Measurements from ENCODE around the gene ABCC2.

Gene ABCC2

DNA sequence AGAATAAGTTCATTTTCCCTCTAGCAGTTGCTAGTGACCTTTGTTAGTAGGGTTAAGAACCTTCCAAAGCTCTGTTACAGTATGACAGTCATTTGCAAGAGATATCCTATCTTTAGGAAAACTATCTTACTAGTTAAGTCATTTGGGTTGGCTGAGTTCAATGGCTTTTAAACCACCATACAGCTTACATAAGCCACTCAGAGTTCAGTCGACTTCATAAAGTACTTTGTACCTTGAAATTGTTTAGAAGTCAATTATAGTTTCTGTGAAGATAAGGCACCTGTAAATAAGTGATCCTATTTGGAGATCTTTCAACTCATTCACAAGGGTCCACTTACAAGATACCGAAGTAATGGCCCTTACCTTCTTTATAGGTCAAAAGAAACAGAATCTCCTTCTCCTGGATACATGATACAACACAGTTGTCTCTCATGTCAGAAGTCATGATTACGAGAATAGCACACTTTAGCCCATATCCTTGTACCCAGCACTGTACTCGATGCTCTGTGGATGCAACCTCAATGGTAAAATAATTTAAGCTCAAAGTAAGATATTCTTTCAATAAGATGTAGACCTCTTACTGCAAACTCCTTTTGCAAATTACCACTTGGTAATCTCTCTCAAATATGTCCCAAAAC, 11.9 kb upstream of the ABCC2 start:
- DNase-seq (ENCODE audit: low read depth, low spot score) = no peak
- H3K9ac ChIP-seq (ENCODE audit: insufficient read length, low read depth) = no peak overlapping the region
- H3K36me3 ChIP-seq (ENCODE audit: insufficient read depth, insufficient read length, low read length) = no peaks in the 10 kb centered on the region
- no peak overlapping the region for H3K4me3 ChIP-seq (ENCODE audit: insufficient read length, low read depth)
- H3K27me3 ChIP-seq (ENCODE audit: insufficient read depth, insufficient read length) = no peaks in the 10 kb centered on the region
- H3K9me3 ChIP-seq (ENCODE audit: insufficient read depth, low read length) = no peaks in the 10 kb centered on the region
- H3K4me1 ChIP-seq (ENCODE audit: insufficient read depth, insufficient read length) = no peaks in the 10 kb centered on the region
- no peak for TF ChIP-seq YY1 (IDR thresholded peaks at IDR 0.05; ENCODE audit: insufficient read depth, insufficient read length)

DNA sequence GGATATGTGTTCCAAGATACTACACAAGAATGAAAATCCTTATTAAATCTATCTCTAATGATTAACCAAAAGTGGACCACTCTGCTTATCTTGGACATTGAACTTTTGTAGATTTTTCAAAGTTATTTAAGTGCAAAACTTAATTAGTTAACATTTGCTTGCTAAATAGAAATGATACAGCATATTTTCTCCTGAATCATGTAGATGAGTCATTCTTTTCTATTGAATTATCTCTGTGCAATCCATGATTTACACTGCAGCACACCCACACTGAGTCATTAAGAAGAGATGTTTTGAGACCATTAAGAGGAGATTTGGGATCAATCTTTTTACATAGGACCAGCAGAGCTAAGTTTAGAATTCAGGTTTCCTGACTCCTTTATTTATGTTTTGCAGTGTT, 6.6 kb upstream of the ABCC2 start:
- DNase-seq (ENCODE audit: low read depth, low spot score) = no peak
- TF ChIP-seq YY1 (IDR thresholded peaks at IDR 0.05; ENCODE audit: insufficient read depth, insufficient read length) (no peak), ZNF274 (IDR thresholded peaks at IDR 0.05; ENCODE audit: low read depth, low read length) (no peak), SUZ12 (IDR thresholded peaks at IDR 0.05; ENCODE audit: extremely low read depth, insufficient read depth, insufficient read length) (no peak)
- H3K36me3 ChIP-seq (ENCODE audit: insufficient read depth, insufficient read length, low read length) = no peaks in the 10 kb centered on the region
- no peak overlapping the region for H3K4me3 ChIP-seq (ENCODE audit: insufficient read length, low read depth)
- H3K27me3 ChIP-seq (ENCODE audit: insufficient read depth, insufficient read length) = no peaks in the 10 kb centered on the region
- no peaks in the 10 kb centered on the region for H3K9me3 ChIP-seq (ENCODE audit: insufficient read depth, low read length)
- no peaks in the 10 kb centered on the region for H3K4me1 ChIP-seq (ENCODE audit: insufficient read depth, insufficient read length)
- H3K9ac ChIP-seq (ENCODE audit: insufficient read length, low read depth) = no peak overlapping the region

DNA sequence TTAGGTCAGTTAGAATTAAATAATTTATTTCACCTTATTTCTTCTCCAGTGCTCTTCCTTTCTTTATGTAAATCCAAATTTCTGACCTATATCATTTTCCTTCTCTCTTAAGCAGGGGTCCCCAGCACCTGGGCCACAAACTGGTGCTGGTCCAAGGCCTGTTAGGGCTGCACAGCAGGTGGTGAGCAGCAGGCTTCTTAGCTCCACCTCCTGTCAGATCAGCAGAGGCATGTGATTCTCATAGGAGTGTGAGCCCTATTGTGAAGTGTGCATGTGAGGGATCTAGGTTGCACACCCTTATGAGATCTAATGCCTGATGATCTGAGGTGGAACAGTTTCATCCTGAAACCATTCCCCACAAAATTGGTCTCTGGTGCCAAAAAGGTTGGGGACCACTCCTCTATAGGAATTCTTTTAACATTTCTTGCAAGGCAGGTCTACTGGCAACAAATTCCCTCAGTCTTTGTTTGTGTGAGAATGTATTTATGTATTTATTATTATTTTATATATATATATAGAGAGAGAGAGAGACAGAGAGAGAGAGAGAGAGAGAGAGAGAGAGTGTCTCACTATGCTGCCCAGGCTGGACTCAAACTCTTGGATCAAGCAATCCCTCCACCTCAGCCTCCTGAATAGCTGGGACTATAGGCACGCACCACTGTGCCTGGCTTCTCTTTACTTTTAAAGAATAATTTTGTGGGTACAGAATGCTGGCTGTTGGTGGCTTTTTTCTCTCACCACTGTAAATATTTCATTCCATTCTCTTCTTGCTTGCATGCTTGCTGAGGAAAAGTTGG, 4.3 kb upstream of the ABCC2 start:
- H3K27me3 ChIP-seq (ENCODE audit: insufficient read depth, insufficient read length) = no peaks in the 10 kb centered on the region
- DNase-seq (ENCODE audit: low read depth, low spot score) = no peak
- H3K4me1 ChIP-seq (ENCODE audit: insufficient read depth, insufficient read length) = no peaks in the 10 kb centered on the region
- H3K9me3 ChIP-seq (ENCODE audit: insufficient read depth, low read length) = no peaks in the 10 kb centered on the region
- no peak overlapping the region for H3K9ac ChIP-seq (ENCODE audit: insufficient read length, low read depth)
- no peaks in the 10 kb centered on the region for H3K36me3 ChIP-seq (ENCODE audit: insufficient read depth, insufficient read length, low read length)
- TF ChIP-seq SUZ12 (IDR thresholded peaks at IDR 0.05; ENCODE audit: extremely low read depth, insufficient read depth, insufficient read length) (no peak), YY1 (IDR thresholded peaks at IDR 0.05; ENCODE audit: insufficient read depth, insufficient read length) (no peak), ZNF274 (IDR thresholded peaks at IDR 0.05; ENCODE audit: low read depth, low read length) (no peak)
- no peak overlapping the region for H3K4me3 ChIP-seq (ENCODE audit: insufficient read length, low read depth)

DNA sequence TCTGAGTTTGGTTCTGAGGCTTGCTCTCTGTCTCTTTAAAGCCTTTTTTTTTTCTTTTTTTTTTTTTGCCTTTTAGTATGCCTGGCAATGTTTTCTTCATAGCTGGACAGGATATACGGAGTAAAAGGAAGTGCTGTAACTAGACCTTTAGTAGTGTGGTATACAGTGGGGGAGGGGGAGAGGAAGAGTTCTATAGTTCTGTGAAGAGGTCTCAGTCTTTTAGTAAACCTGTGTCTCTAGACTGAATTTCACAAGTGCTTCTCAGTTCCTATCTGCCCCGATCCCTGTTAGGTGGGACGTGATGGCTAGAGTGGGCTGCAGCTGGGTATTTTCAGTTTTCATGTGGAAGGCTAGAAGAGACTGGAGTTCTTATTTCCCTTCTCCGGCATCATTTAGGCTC, 3.1 kb upstream of the ABCC2 start:
- Histone ChIP-seq H3K36me3 (ENCODE audit: insufficient read depth, insufficient read length, low read length) (no peaks in the 10 kb centered on the region), H3K27me3 (ENCODE audit: insufficient read depth, insufficient read length) (no peaks in the 10 kb centered on the region), H3K4me1 (ENCODE audit: insufficient read depth, insufficient read length) (no peaks in the 10 kb centered on the region), H3K9me3 (ENCODE audit: insufficient read depth, low read length) (no peaks in the 10 kb centered on the region), H3K4me3 (ENCODE audit: insufficient read length, low read depth) (no peak overlapping the region), H3K9ac (ENCODE audit: insufficient read length, low read depth) (no peak overlapping the region)
- no peak for DNase-seq (ENCODE audit: low read depth, low spot score)
- no peak for TF ChIP-seq SUZ12 (IDR thresholded peaks at IDR 0.05; ENCODE audit: extremely low read depth, insufficient read depth, insufficient read length)
- TF ChIP-seq ZNF274 (IDR thresholded peaks at IDR 0.05; ENCODE audit: low read depth, low read length) = no peak
- no peak for TF ChIP-seq YY1 (IDR thresholded peaks at IDR 0.05; ENCODE audit: insufficient read depth, insufficient read length)

DNA sequence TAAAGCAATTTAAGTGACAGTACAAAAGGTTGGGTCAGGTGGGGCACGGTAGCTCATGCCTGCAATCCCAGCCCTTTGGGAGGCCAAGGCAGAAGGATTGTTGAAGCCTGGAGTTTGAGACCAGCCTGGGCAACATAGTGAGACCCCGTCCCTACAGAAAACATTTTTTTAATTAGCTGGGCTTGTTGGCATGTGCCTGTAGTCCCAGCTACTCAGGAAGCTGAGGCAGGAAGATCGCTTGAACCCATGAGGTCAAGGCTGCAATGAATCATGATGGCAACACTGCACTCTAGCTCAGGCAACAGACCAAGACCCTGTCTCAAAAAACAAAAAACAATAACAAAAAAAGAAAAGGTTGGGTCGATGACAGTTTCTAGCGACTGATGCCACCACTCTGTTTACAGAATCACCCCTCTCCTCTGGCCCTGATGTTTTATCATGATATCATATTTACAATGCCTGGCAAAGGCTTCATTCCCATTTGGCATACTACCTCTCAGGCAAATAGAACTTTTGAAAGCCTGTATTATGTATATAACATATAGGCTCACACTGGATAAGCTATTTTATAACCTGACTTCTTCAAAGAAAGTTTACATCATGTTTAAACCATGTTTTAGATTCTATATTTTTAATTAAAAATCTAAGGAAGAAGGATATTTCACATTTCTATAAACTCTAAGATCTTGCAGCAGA, 558 bp upstream of the ABCC2 start:
- DNase-seq (ENCODE audit: low read depth, low spot score) = no peak
- Histone ChIP-seq H3K27me3 (ENCODE audit: insufficient read depth, insufficient read length) (no peaks in the 10 kb centered on the region), H3K9me3 (ENCODE audit: insufficient read depth, low read length) (no peaks in the 10 kb centered on the region), H3K4me1 (ENCODE audit: insufficient read depth, insufficient read length) (no peaks in the 10 kb centered on the region), H3K4me3 (ENCODE audit: insufficient read length, low read depth) (no peak overlapping the region), H3K36me3 (ENCODE audit: insufficient read depth, insufficient read length, low read length) (no peaks in the 10 kb centered on the region), H3K9ac (ENCODE audit: insufficient read length, low read depth) (no peak overlapping the region)
- TF ChIP-seq SUZ12 (IDR thresholded peaks at IDR 0.05; ENCODE audit: extremely low read depth, insufficient read depth, insufficient read length) (no peak), ZNF274 (IDR thresholded peaks at IDR 0.05; ENCODE audit: low read depth, low read length) (no peak), YY1 (IDR thresholded peaks at IDR 0.05; ENCODE audit: insufficient read depth, insufficient read length) (no peak)

DNA sequence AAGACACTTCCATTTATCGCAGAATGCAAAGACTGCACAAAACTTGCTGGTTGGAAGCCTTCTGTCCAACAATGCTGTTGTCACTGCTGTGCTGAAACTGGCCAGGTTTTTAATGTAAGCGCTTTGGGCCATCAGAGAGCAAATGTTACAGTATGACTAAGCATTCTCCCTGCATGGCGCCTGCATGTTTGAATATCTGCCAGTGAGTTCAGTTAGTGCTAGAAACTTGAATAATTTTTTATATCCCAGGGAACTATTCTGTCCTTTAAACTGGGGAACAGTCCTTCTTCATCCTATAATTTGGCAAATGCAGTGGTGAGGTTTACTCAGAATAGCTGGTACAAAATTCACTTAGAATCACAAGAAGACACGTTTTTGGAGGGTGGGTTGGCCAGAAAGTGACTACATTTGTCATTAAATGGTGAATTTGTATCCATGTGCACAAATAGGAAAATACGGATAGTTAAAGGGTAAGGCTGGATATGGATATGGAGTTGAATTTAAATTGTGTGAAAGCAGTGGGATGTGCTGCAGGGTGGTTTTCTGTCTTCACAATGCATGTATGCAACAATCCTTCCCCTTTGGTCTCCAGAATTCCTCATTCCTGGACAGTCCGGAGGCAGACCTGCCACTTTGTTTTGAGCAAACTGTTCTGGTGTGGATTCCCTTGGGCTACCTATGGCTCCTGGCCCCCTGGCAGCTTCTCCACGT, 1.7 kb downstream of the ABCC2 start:
- Histone ChIP-seq H3K36me3 (ENCODE audit: insufficient read depth, insufficient read length, low read length) (no peaks in the 10 kb centered on the region), H3K9ac (ENCODE audit: insufficient read length, low read depth) (no peak overlapping the region), H3K9me3 (ENCODE audit: insufficient read depth, low read length) (no peaks in the 10 kb centered on the region), H3K4me1 (ENCODE audit: insufficient read depth, insufficient read length) (no peaks in the 10 kb centered on the region), H3K27me3 (ENCODE audit: insufficient read depth, insufficient read length) (no peaks in the 10 kb centered on the region), H3K4me3 (ENCODE audit: insufficient read length, low read depth) (no peak overlapping the region)
- DNase-seq (ENCODE audit: low read depth, low spot score) = no peak
- TF ChIP-seq SUZ12 (IDR thresholded peaks at IDR 0.05; ENCODE audit: extremely low read depth, insufficient read depth, insufficient read length) (no peak), ZNF274 (IDR thresholded peaks at IDR 0.05; ENCODE audit: low read depth, low read length) (no peak), YY1 (IDR thresholded peaks at IDR 0.05; ENCODE audit: insufficient read depth, insufficient read length) (no peak)

Data from NT2/D1 (cell line).